Pancreas (tissue), 10 donors: ENCODE measurements around the gene TMEM120B. TPM values are rescaled to one million over a fixed set of nuclear protein-coding genes. Genes with fewer than 3 reads are reported as not detected.

Experiments used
- ATAC-seq, 4 donors: fragments of 200-7000 bp; cut with Tn5 transposase; one replicate each; pipeline versions ENCODE4 v1.8.0 to v1.9.1; 2020; ENCODE audit warnings: mild to moderate bottlenecking in 4 of 4, moderate library complexity in 4 of 4
- DNase-seq, 6 donors: peaks; one replicate each; pipeline ENCODE4 v3.0.0-alpha.2; 2020
- FAIRE-seq: peaks from 2 replicates; lab custom pipeline; 2012; peaks lifted over from hg19 to GRCh38; lab: Jason Lieb, UNC
- H3K27ac ChIP-seq, 4 donors: fragments of 200-600 bp; sonication (generic); 1 replicate in 3 of 4; 2 replicates in 1 of 4; pipeline versions ENCODE4 v1.5.0 to v1.8.0; 2020
- H3K27me3 ChIP-seq, 4 donors: fragments of 200-600 bp; one replicate each; pipeline ENCODE4 v1.8.0; 2021
- H3K36me3 ChIP-seq, 3 donors: fragments of 200-600 bp; sonication (generic) in 1 of 3; one replicate each; pipeline versions ENCODE4 v1.5.0 to v1.8.0; 2020 to 2021
- H3K4me1 ChIP-seq, 3 donors: fragments of 200-600 bp; one replicate each; pipeline ENCODE4 v1.8.0; 2021
- H3K4me3 ChIP-seq, 4 donors: fragments of 200-600 bp; sonication (generic) in 2 of 4; one replicate each; pipeline versions ENCODE4 v1.5.0 to v1.8.0; 2020 to 2021
- H3K9me3 ChIP-seq, 4 donors: fragments of 200-600 bp; one replicate each; pipeline ENCODE4 v1.8.0; 2021
- WGBS, 2 donors: extraction: QIAGEN DNeasy Blood & Tissue Kit; methylation state at CpG; one replicate each; pipeline ENCODE4 v1.1.7; 2013; 5-methylcytosine and 5-hydroxymethylcytosine counted together
- intact Hi-C, 3 donors: fragments of 100-400 bp; cut with DNase I; formaldehyde crosslinking; loops; one replicate each; pipeline versions ENCODE4 v1.11.1 to v1.14.2; 2022
- polyA plus RNA-seq, 2 donors: library from polyadenylated mRNA; stranded (reverse); fragments of 200-250 nt; gene quantifications; one replicate each; pipeline ENCODE4 v1.2.3, GENCODE V29; 2013
- total RNA-seq, 6 donors: library from RNA; stranded (reverse); fragmentation: NEBNext Ultra II Directional in 4 of 6; extraction: Animal tissue kit (Norgen Biotek cat#: 25700) in 4 of 6; gene quantifications; one replicate each; pipeline versions ENCODE4 v1.2.1 to v1.2.4, GENCODE V29; 2021 to 2023
- TF ChIP-seq, protein P1 (sequence below), 4 donors: fragments of 200-600 bp; sonication (generic) in 3 of 4; IDR thresholded peaks; one replicate each; pipeline versions ENCODE4 v1.5.0 to v1.8.0; 2021; ENCODE audit warnings: antibody characterized with exemption in 4 of 4
- donor health status: healthy with polysubstance abuse.
- donor health status: DM: no; HTN: no; CAD: no; lungs with moderate emphysema.
- donor health status: DM: no; HTN: no; CAD: no.
- donor health status: control.
- donor health status: control.
- donor health status: Bipolar disorder and iron deficiency.
- donor health status: DM: yes; HTN: yes; CAD: no.
- donor health status: DM: no; HTN: no; CAD: no.
- donor health status: DM: no; HTN: no; CAD: no.
- donor health status: DM: yes; HTN: yes; CAD: no.

Gene TMEM120B
- total and polyA plus RNA-seq, 8 donors: 8.2 to 19.8 (median 11.4) TPM

- Histone ChIP-seq H3K4me1 (no peaks in the 10 kb centered on the region), H3K36me3 (no peaks in the 10 kb centered on the region), H3K9me3 (no peaks in the 10 kb centered on the region), H3K4me3 (no peak overlapping the region), H3K27ac (no peak overlapping the region), H3K27me3 (no peaks in the 10 kb centered on the region)
- no peak for FAIRE-seq
- TF ChIP-seq, protein P1, sequence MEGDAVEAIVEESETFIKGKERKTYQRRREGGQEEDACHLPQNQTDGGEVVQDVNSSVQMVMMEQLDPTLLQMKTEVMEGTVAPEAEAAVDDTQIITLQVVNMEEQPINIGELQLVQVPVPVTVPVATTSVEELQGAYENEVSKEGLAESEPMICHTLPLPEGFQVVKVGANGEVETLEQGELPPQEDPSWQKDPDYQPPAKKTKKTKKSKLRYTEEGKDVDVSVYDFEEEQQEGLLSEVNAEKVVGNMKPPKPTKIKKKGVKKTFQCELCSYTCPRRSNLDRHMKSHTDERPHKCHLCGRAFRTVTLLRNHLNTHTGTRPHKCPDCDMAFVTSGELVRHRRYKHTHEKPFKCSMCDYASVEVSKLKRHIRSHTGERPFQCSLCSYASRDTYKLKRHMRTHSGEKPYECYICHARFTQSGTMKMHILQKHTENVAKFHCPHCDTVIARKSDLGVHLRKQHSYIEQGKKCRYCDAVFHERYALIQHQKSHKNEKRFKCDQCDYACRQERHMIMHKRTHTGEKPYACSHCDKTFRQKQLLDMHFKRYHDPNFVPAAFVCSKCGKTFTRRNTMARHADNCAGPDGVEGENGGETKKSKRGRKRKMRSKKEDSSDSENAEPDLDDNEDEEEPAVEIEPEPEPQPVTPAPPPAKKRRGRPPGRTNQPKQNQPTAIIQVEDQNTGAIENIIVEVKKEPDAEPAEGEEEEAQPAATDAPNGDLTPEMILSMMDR (IDR thresholded peaks at IDR 0.05): no peak
- intact Hi-C loops: no loop called here
- ATAC-seq: no peak
- no peak for DNase-seq
- WGBS, 2 donors: 81 to 84% methylated on average over 14 of the region's 14 CpGs
Observed at GRCh38 chr12:121719926-121720414, 7.4 kb downstream of the TMEM120B start.

- H3K36me3 ChIP-seq: no peaks in the 10 kb centered on the region
- no peaks in the 10 kb centered on the region for H3K27me3 ChIP-seq
- H3K9me3 ChIP-seq: no peaks in the 10 kb centered on the region
- TF ChIP-seq, protein P1 (IDR thresholded peaks at IDR 0.05): no peak
- no peak overlapping the region for H3K4me3 ChIP-seq
- FAIRE-seq: no peak
- 95 to 98% methylated on average over 5 of the region's 5 CpGs for WGBS, 2 donors
- DNase-seq: no peak
- no peaks in the 10 kb centered on the region for H3K4me1 ChIP-seq
- H3K27ac ChIP-seq: no peak overlapping the region
- no peak for ATAC-seq
- intact Hi-C loops: no loop called here
Observed at GRCh38 chr12:121720762-121721161, 8.2 kb downstream of the TMEM120B start.

DNA sequence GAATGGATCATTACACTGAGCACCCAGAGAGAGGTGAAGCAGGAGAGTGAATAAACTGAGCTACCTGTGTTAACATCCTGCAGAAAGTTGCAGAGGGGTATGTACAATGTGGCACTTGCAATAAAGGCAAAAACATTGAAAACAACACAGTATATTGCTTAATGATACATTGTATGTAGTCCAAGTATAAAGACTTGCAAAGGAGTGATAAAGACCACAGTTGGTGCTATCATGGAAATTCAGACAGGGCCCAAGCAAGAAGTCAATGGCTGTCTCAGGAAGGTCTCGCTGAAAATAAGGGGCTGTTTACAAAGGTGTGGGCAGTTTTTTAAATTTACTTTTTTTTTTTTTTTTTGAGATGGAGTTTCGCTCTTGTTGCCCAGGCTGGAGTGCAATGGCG, 10.0 kb downstream of the TMEM120B start:
- WGBS, 2 donors: 93 to 100% methylated on average over 1 of the region's 3 CpGs
- TF ChIP-seq, protein P1 (IDR thresholded peaks at IDR 0.05): no peak
- no peak for DNase-seq
- Histone ChIP-seq H3K27me3 (no peaks in the 10 kb centered on the region), H3K4me3 (no peak overlapping the region), H3K27ac (no peak overlapping the region), H3K9me3 (no peaks in the 10 kb centered on the region), H3K4me1 (no peaks in the 10 kb centered on the region), H3K36me3 (no peaks in the 10 kb centered on the region)
- no peak for ATAC-seq
- FAIRE-seq: no peak
- intact Hi-C loops: no loop called here

- H3K4me3 ChIP-seq: no peak overlapping the region
- no peak overlapping the region for H3K27ac ChIP-seq
- no peaks in the 10 kb centered on the region for H3K27me3 ChIP-seq
- no peaks in the 10 kb centered on the region for H3K9me3 ChIP-seq
- intact Hi-C loops: no loop called here
- TF ChIP-seq, protein P1 (IDR thresholded peaks at IDR 0.05): no peak
- H3K4me1 ChIP-seq: no peaks in the 10 kb centered on the region
- ATAC-seq (peak in 1 of 4 donors; percentile 35), DNase-seq (no peak), FAIRE-seq (no peak)
- no peaks in the 10 kb centered on the region for H3K36me3 ChIP-seq
- WGBS, 2 donors: 84 to 87% methylated on average over 4 of the region's 4 CpGs
Observed at GRCh38 chr12:121723200-121723599, 10.6 kb downstream of the TMEM120B start.

DNA sequence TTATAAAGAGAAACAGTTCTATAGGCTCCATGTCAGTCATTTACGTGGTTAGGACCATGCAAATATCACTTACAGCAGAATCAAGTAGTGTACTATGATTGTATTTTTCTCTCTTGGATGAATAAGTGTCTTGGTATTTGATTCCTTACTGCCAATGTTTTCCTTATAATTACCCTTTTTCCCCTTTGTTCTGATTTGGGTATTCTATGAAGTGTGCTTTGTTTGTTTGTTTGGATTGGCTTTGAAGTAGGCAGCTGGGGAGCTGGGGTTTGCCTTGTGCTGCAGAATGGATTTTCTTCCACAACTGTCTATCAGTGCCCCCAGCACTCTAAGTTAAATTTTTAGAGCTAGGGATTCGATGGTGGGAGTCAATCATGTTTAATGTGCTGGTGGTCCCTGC, 12.4 kb downstream of the TMEM120B start:
- Histone ChIP-seq H3K27me3 (no peaks in the 10 kb centered on the region), H3K36me3 (no peaks in the 10 kb centered on the region), H3K27ac (no peak overlapping the region), H3K4me1 (no peaks in the 10 kb centered on the region), H3K4me3 (no peak overlapping the region), H3K9me3 (no peaks in the 10 kb centered on the region)
- intact Hi-C loops: no loop called here
- FAIRE-seq: no peak
- 85 to 89% methylated on average over 2 of the region's 2 CpGs for WGBS, 2 donors
- no peak for DNase-seq
- no peak for ATAC-seq
- TF ChIP-seq, protein P1 (IDR thresholded peaks at IDR 0.05): no peak
